MM.1S (cell line): ENCODE results near the gene TMOD1.

ENCODE experiments used
- CTCF ChIP-seq: fragments of 300-600 bp; sonication (generic); IDR thresholded peaks from 2 replicates; pipeline ENCODE4 v1.5.1; 2016; ENCODE audit warnings: antibody characterized with exemption, low read length, mixed read lengths
- EZH2phosphoT487 ChIP-seq: fragments of 300-600 bp; sonication (generic); IDR thresholded peaks from 2 replicates; pipeline ENCODE4 v1.6.1; 2018; ENCODE audit warnings: antibody characterized with exemption, low read length

- TF ChIP-seq CTCF (no peak), EZH2phosphoT487 (no peak)
These were observed 32.7 kb downstream of the TMOD1 start for GRCh38 chr9:97534185-97534584.
